Hematopoietic multipotent progenitor cell treated with erythropoietin and hydrocortisone succinate and interleukin-3 and kit ligand, for 4 days (in vitro differentiated cells): ENCODE data around the gene SLC22A31.
"Not testable (repeated sequence)": the region's sequence is repeated elsewhere in the genome, so short reads cannot be mapped to it uniquely, and the experiment has no call there.

Source experiments
- DNase-seq: peaks from one replicate; pipeline ENCODE4 v3.0.0-alpha.2; 2015

Gene SLC22A31

DNA sequence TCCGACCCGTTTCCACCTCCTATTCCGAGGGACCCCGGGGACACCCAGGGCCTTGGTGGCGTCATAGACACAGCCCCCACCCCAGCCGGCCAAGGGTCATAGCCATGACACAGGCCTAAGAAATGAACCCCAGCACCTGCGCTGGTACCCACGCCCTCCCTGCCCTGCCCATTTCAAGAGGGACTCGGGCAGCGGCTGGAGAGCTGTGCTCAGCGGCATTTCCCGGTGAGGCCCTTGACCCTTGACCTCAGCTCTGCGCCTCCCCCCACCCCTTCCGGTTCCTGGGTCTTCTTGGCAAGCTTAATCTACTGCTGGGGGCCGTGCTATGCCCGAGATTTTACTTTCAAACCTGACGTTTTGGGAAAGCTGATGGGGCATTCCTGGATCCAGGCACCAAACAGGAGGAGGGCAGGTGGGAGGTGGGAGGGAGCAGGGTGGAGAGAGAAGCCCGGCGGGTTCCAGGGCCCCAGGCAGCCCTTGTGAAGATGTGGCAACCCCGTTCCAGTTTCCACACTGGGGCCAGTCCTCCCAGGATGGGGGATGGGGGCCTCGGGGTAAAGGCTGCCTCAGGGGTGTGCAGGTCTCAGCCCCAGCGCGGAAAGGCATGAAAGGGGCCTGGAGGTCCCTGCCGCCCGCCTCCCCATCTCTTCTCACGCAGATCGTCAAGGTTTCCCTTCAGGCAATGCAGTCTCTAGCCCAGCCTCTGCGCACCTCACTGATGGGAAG lies at the start of gene SLC22A31:
Gene SLC22A31 (minus strand): TSS at position 414 of the 726 bp plus-strand sequence. CDS start 36 bp downstream, at position 378.
- no peak for DNase-seq

DNA sequence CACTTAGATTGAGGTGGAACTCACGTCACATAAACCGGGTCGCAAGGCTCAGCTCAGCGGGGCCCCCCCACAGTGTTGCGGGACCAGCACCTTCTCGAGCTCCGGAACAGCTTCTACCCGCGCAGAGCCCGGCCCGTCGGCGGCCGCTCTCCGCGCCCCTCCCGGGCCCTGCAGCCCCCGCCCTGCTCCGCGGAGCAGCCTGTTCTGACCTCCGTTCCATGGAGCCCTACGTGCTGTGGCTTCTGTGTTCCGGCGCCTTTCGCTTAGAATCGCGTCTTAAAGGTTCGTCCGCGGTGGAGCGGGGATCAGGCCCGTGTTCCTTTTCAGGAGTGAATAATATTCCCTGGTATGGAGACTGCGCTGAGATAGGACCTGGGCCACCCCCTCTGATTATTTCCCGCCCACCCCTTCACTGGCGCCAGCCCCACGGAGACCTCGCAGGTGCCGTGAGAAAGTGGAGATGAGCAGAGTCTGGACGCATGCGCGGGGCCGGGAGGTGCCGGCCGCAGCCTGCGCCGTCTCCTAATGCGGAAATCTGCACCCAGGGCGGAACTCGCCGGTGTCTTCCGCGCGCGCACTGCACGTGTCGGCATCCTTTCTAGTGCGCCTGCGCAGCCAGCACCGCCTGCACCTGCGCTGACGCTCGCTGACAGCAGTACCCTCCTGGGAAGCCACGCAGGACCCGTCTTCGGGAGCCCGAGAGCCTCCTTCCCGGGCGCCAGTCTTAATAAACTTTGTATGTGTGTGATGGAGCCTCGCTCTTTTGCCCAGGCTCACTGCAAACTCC lies 48.1 kb upstream of the SLC22A31 start:
- DNase-seq = no peak

DNA sequence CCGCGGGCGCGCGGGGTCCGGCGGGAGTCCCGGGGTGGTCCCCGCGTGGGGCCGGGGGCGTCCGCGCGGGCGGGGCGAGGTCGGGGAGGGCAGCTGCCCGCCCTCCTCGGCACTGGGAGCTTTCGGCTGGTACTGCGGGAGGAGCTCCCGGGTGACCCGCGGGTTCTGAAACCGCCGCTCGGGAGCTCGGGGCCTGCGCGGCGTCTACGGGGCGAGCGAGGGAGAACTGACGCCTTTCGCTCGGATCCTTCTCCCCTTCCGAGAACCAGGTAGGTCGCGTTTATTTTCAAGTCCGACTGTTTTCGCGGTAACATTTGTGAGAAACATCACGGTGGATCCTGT lies 47.4 kb upstream of the SLC22A31 start:
- not testable (repeated sequence) for DNase-seq

DNA sequence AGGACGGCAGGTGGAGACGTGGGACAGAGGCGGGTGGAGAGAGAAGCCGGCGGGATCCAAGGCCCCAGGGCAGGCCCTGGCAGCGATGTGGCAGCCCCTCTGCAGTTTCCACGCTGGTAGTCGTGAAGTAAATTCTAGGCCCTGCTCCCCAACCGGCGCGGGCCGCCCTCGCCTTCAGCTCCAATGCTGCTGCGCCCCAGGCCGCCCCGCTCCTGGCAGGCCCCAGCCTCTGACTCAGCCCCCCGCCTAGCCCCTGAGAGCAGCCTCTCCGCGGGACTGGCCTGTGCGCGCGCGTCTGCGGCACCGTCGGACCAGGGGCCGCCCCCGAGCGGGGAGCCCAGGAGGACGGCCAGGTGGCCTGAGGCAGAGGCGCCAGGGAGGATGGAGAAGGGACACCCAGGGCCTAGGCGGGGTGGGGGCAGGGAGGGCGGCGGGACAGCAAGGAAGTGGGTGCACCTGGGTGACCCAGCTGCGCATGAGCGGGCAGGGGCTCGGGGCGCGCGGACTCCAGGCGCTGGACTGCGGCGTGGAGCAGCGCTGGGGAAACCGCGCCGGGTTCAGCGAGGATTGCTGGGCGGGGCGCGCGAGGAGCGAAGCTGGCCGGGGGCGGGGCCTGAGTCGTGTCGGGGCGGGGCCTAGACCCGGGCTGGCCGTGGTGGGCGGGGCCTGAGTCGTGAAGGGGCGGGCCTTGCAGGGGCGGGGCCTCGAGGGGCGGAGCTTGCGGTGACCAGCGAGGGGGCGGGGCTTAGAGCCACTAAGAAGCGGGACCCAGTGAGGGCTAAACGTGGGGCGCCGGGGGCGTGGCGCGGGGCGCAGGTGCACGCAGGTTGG lies 46.8 kb upstream of the SLC22A31 start:
- DNase-seq = peak; percentile 91

DNA sequence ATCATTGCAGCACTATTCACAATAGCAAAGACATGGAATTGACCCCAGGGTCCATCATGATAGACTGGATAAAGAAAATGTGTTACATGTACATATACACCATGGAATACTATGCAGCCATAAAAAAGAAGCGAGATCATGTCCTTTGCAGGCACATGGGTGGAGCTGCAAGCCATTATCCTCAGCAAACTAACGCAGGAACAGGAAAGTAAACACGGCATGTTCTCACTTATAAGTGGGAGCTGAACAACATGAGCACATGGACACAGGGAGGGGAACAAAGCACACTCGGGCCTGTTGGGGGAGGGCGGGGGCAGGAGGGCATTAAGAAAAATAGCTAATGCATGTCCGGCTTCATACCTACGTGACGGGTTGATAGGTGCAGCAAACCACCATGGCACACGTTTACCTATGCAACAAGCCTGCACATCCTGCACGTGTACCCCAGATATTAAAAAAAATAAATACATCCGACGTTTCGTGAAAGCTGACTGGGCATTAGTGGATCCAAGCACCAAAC lies 46.1 kb upstream of the SLC22A31 start:
- DNase-seq = no peak

DNA sequence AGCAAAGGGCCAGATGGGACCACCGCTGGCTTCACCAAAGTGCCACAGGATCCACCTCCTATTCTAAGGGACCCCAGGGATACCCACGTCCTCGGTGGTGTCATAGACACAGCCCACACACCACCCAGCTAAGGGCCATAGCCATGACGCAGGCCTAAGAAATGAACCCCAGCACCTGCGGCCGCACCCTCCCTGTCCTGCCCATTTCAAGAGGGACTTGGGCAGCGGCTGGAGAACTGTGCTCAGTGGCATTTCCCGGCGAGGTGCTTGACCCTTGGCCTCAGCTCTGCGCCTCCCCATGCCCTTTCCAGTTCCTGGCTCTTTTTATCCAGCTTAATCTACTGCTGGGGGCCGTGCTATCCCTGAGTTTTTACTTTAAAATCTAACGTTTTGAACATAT lies 44.4 kb upstream of the SLC22A31 start:
- no peak for DNase-seq

DNA sequence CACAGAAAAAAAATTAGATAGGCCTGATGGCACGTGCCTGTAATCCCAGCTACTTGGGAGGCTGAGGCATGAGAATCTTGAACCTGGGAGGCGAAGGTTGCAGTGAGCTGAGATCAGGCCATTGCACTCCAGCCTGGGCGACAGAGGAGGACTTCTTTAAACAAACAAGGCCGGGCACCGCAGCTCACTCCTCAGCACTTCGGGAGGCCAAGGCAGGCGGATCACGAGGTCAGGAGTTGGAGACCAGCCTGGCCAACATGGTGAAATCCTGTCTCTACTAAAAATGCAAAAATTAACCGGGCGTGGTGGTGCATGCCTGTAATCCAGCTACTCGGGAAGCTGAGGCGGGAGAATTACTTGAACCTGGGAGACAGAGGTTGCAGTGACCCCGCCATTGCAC lies 43.9 kb upstream of the SLC22A31 start:
- DNase-seq = not testable (repeated sequence)

DNA sequence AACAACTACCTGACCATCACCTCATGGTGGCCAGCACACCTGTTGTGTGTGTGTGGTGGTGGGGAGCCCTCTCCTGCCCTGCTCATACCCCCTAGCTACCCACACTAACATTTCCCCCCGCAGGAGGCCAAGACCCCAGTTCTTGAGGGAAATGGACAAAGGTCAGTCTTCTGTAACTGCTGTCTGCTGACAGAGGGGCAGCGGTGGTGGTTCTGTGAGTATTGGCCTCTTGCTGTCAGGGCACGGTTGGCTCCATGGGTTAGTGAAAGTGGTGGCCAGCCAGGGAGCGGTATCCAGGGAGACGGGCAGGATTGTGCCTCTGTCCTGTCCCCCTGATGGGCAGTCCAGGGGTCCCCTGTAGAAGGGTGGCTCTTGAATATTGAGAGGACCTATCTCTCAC lies 43.3 kb upstream of the SLC22A31 start:
- no peak for DNase-seq

DNA sequence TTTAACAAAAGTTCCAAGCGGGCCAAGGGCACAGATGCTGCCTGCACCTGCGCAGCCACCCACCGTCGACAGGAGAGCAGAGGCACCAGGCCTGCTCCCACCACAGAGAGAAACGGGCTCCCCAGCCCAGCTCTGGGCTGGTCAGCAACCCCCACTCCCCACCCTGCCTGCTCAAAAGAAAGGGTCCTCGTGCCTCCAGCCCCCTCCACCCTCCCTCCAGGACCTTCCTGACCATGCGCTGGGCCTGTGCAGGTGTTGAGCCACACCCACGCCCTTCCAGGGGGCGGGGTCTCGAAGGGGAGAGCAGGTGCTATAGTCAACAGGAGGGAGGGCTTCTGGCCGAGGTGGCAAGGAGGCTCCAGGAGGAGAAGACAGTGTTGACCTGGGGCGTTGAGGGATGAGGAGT lies 42.5 kb upstream of the SLC22A31 start:
- DNase-seq = no peak

DNA sequence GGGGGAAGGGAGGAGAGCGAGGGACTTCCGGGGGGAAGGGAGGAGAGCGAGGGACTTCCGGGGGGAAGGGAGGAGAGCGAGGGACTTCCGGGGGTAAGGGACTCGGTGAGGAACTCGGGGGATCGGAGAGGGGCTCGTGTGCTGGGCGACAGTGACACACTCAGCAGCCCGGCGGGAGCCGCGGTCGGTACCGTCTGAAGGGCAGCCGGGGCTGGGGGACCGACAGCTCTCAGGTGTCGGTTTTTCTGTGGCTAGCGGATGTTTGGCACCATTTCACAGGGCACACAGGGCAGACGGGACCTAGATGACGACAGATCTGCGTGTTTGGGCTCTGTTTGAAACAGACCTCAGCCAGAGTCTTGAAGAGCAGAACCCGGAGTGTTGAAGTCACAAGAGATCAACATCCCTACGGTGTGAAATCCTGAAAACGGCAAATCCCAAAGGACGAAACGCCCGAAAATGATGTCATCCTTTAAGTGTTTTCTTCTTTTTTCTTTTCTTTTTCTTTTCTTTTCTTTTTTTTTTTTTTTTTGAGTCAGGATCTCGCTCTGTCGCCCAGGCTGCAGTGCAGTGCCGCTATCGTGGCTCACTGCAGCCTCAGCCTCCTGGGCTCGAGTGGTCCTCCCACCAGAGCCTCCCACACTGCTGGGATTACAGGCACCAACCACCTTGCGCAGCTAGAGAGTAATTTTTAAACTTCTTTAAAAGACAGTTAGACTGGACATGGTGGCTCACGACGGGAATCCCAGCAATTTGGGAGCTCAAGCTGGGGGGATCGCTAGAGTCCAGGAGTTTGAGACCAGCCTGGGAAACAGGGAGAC lies 41.1 kb upstream of the SLC22A31 start:
- DNase-seq = peak; percentile 89

DNA sequence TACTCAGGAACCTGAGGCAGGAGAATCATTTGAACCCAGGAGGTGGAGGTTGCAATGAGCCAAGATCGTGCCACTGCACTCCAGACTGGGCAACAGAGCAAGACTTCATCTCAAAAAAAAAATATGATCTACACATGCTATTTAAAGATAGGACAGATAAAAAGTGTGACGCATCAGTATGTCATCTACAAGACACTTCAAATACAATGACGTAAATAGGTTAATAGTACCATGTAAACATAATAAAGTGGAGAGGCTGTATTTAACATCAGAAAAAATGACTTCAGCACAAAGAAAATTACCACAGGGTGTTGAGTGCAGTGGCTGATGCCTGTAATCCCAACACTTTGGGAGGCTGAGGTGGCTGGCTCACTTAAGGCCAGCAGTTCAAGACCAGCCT lies 37.4 kb upstream of the SLC22A31 start:
- no peak for DNase-seq

DNA sequence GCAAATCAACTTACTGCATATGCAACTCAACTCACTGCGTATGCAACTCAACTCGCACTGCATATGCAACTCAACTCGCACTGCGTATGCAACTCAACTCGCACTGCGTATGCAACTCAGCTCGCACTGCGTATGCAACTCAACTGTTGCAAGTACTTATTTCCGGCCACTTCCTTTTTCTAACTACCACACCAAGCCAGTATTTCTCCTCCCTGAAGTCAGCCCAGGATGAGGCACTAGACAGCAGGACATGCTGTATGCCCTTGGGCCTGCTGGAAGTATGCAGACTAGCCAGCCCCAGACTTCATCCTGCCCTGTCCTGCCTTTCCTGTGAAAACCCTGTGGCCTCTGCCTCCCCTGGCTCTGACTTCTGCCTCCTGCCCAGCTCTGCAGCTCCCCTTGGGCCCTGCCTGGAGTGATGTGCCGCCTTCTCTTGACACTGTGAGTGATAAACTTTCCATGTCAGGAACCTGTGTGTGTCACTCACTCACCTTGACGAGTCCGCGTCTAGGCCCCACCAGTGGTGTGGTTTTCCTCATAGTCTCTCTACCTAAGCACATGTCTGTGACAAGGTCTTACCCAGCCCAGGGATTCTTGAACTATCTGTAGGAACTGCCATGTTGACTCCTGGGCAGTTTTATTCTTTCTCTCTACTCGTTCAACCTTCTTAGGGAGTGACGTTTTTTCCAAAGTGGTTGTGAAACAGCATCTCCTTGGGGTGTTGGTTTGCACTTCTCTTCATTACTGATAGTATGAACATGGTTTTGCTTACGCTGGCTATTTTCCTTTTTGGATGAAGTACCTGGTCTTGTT lies 33.5 kb upstream of the SLC22A31 start:
- DNase-seq = no peak

DNA sequence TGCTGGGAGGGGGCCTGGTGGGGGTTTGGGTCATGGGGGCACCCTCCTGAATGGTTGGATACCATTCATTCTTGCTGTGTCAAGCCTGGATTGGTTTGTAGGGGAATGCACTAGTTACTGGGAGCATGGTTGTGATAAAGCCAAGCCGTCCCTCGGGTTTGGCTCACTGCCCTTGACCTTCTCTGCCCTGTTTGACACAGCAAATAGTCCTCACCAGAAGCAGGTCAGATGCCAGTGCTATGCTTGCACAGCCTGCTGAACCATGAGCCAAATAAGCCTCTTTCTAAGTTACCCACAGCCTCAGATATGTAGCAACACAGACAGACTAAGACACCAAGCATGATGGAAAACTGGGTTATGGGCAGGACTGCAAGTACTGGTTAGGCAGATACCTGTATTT lies 31.8 kb upstream of the SLC22A31 start:
- no peak for DNase-seq

DNA sequence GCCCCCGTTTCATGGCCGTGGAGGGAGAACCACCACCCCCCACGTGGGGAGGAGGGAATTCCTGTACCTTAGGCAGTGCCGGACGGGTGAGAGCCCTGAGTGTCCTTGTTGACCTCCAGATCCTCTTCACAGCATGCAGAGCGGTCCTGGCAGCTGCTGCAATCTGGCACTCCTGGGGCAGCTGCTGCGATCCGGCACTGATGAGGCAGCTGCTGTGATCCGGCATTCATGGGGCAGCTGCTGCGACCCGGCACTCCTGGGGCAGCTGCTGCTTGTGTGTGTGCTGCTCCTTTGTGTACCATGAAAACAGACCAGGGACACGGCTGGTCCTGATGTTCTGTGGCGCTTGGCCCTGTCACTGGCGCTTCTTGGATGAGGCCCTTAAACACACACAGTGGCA lies 29.9 kb upstream of the SLC22A31 start:
- no peak for DNase-seq

DNA sequence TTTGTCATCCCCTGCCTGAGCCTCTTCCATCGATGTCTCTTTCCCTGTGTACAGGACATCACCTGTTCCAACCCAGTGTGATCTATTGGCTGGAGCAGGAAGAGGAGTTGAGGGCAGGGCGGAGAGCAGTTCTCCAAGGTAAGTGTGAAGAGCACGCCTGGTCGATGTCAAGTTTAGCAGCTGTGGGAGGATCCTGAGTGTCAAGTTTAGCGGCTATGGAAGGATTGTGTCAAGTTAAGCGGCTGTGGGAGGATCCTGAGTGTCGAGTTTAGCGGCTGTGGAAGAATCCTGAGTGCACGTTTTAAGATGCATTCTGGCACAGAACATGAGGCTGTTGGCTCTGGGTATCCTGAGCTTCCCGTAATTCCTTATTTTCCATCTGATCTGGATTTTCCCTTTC lies 24.3 kb upstream of the SLC22A31 start:
- no peak for DNase-seq

DNA sequence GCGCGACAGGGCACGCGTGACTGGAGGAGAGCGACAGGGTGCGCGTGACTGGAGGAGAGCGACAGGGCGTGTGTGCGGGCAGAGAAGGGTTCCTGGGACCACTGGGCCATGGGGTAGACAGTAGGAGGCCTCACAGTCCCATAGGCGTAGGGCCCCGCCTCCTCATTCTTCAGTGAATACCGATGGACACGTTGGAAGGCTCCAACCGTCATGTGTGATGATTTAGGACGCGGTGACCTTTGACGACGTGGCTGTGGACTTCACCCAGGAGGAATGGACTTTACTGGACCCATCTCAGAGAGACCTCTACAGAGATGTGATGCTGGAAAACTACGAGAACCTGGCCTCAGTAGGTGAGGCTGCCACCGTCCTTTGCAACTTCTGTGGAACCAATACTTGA lies 22.6 kb upstream of the SLC22A31 start:
- DNase-seq = no peak

DNA sequence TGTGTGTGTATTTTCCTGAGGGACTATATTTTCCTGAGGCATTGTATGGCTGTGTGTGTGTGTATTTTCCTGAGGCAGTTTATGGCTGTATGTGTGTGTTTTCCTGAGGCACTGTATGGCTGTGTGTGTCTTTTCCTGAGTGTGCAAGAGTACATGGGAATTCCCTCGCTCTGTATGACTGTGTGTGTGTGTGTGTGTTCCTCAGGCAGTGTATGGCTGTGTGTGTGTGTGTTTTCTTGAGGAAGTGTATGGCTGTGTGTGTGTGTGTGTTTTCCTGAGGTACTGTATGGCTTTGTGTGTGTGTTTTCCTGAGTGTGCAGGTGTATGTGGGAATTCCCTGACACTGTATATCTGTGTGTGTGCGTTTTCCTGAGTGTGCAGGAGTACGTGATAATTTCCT lies 21.3 kb upstream of the SLC22A31 start:
- DNase-seq = no peak

DNA sequence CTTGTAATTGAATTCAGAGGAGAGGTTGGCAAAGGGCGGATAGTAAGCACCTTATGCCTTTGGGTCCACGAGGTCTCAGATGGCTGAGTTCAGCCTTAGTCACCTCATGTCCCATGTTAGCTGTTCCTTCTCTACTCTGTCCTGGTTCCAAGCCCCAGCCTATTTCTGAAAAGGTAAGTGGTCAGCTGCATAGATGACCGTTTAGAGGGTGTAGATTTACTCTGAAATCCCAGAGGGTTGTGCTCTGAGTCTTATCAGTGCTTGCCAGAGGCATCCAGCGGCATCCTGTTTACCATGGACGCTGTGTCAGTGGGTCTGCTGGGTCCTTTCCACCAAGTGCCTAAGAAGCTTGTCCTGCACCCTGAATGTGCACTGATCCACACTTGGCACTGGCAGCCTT lies 19.0 kb upstream of the SLC22A31 start:
- DNase-seq = peak; percentile 59

DNA sequence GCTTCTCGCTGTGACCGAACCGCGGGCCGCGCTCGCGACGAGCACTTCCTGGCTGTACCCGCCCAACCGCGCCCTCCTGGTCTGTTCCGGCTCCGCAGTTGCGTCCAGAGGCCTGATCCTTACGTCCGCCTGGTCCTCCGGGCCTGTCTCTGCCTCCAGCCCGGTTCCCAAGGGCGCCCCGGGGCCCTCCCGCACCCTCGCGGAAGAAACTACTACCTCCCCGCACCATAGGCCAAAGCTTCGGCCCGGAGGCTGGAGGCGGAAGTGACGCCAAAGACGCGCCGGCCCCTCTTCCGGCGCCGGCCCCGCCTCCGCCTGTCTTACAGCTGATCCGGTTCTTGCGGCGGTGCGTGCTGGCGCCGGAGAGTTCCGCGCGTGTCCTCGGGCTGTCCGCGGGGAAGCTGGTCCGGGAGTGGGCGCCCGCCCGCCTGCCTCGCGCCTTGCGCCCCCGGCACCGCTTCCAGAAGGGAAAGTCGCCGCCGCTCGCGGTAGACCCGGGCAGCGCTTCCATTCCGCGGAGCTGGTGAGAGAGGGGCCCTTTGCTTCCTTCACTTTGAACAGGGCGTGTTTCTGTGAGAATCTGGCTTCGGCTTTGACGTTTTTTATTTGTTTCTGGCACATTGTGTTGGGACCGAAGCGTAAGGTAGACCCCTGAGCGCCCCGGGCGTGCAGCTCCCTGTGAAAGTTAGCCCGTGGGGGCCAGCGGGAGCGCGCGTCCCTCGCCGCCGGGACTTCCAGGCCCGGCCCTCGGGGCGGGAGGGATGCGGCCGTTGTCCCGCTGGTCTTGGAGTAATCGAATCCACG lies 17.3 kb upstream of the SLC22A31 start, which contains the start of gene ZNF778:
Gene ZNF778 (plus strand): TSS at position 316 of the 804 bp plus-strand sequence. CDS start 3,425 bp downstream, outside the sequence.
- DNase-seq = peak; percentile 94

DNA sequence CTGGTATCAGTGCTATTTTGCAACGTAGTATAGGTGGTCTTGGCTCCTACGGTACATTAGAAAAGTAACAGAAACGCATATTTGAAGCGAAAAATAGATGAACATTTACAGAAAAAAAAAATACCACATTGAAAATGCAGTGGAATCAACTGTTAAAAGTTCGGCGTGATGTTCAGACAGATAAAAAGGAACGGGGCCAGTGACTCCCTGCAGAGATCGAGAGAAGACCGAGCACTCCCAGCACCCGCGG lies 16.7 kb upstream of the SLC22A31 start:
- no peak for DNase-seq
